ENCODE measurements around the gene KCNB1. TPM values are rescaled to one million over a fixed set of nuclear protein-coding genes. Genes with fewer than 3 reads are reported as not detected.

KCNB1 gene
- total and polyA plus RNA-seq, 2 donors (not counting 1 experiment from before 2014, with no cell fraction given) = 0.12 TPM; not detected in 1

DNA sequence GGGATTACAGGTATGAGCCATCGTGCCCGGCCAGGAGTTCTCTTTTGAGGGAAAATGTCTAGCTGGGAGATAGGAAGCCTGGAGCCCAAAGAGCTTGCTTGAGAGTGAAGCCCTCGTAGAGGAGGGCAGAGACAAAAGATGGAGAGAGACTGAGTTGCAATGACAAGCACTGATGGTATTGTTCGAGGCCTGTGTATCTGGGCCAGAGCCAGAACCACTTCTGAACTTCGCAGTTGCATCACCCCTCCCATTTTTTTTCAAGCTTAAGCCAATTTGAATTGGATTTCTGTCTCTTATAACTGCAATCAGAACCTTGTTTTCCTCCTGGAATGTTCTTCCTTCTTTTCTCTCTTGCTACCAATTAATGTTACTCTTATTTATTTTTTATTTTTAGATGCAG, 83.1 kb downstream of the KCNB1 start:
- H3K9ac ChIP-seq (ENCODE audit: low read length) = no peak overlapping the region
- peaks cover 2% of the 10 kb centered on the region for H3K9me3 Mint-ChIP-seq (ENCODE audit: insufficient read depth)
- no peak overlapping the region for H2AFZ ChIP-seq (ENCODE audit: insufficient read depth, low read depth, low read length, poor library complexity, severe bottlenecking)
- no peaks in the 10 kb centered on the region for H4K20me1 ChIP-seq (ENCODE audit: control insufficient read depth, insufficient read depth, low read length, poor library complexity, severe bottlenecking)
- H3K36me3 ChIP-seq (replicated peaks in 1 of 2; ENCODE audit: control extremely low read depth in 1 of 2, control insufficient read depth in 1 of 2, extremely low read depth in 1 of 2, insufficient read depth in 2 of 2, low read length in 1 of 2) = no peaks in the 10 kb centered on the region
- H3K9me3 ChIP-seq (ENCODE audit: control extremely low read depth in 1 of 3, control insufficient read depth in 2 of 3, insufficient read depth in 1 of 3, low read length in 2 of 3) = peaks cover 0 to 5% (median 0%) of the 10 kb centered on the region in 3 donors
- H3K27ac ChIP-seq (ENCODE audit: low read length in 2 of 2) = no peak overlapping the region
- POLR2A ChIA-PET = no interaction called here
- ATAC-seq (ENCODE audit: low read depth) (no peak), DNase-seq (no peak)
- CTCF ChIA-PET = no interaction called here
- TF ChIP-seq EZH2 (IDR thresholded peaks at IDR 0.05; ENCODE audit: borderline replicate concordance, insufficient read depth, low read depth, low read length, poor library complexity, severe bottlenecking) = no peak
- TF ChIP-seq, protein P1, sequence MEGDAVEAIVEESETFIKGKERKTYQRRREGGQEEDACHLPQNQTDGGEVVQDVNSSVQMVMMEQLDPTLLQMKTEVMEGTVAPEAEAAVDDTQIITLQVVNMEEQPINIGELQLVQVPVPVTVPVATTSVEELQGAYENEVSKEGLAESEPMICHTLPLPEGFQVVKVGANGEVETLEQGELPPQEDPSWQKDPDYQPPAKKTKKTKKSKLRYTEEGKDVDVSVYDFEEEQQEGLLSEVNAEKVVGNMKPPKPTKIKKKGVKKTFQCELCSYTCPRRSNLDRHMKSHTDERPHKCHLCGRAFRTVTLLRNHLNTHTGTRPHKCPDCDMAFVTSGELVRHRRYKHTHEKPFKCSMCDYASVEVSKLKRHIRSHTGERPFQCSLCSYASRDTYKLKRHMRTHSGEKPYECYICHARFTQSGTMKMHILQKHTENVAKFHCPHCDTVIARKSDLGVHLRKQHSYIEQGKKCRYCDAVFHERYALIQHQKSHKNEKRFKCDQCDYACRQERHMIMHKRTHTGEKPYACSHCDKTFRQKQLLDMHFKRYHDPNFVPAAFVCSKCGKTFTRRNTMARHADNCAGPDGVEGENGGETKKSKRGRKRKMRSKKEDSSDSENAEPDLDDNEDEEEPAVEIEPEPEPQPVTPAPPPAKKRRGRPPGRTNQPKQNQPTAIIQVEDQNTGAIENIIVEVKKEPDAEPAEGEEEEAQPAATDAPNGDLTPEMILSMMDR (IDR thresholded peaks at IDR 0.05) = no peak
- H3K27ac Mint-ChIP-seq = no peak overlapping the region
- WGBS (ENCODE audit: insufficient coverage) = 67% methylated on average over 3 of the region's 5 CpGs
- no peaks in the 10 kb centered on the region for H3K4me1 Mint-ChIP-seq
- no peak overlapping the region for H3K4me3 Mint-ChIP-seq
- H3K4me3 ChIP-seq (ENCODE audit: control extremely low read depth in 1 of 5, extremely low read depth in 1 of 5, insufficient read depth in 1 of 5, low read depth in 2 of 5, low read length in 4 of 5) = no peak overlapping the region
- H3K27me3 Mint-ChIP-seq = peaks cover 33% of the 10 kb centered on the region
- no peaks in the 10 kb centered on the region for H3K4me1 ChIP-seq (ENCODE audit: control insufficient read depth in 2 of 2, insufficient read depth in 2 of 2, low read length in 2 of 2)
- H3K79me2 ChIP-seq (ENCODE audit: control insufficient read depth, insufficient read depth, low read length) = no peaks in the 10 kb centered on the region
- H3K27me3 ChIP-seq (replicated peaks in 1 of 4; ENCODE audit: control extremely low read depth in 1 of 4, control insufficient read depth in 3 of 4, insufficient read depth in 4 of 4, low read length in 3 of 4) = no peaks in the 10 kb centered on the region
- intact Hi-C loops (cut with micrococcal nuclease) = no loop called here
- H3K4me2 ChIP-seq (replicated peaks; ENCODE audit: low read depth, low read length, poor library complexity, severe bottlenecking) = no peak overlapping the region

DNA sequence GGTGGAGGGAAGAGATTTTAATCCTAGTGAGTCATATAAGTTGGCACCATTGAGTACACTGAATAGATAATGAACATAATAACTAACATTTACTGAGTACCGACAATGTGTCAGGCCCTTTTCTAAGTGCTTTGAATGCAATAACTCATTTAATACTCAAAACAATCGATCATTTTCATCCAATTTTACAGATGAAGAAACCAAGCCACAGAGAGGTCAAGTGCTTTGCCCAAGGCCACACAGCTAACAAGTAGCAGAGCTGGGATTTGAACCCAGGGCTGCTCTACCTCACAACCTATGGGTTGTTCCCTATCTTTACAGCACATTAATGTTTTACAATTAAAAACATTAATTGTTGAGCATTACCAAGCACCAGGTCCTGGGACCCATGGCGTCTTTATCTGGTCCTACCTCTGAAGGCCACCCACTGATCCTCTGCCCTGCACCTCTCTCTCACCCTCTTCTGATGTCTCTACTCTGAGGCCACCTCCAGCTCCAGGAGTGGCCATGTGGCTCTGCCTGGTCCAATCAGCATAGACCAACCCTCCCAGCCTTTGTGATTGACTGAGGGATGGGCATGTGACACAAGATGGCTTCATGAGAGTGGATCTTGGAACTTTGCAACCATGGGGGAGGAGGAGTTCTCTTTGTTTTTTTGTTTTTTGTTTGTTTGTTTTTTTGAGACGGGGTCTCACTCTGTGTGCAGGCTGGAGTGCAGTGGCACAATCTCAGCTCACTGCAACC, 83.9 kb downstream of the KCNB1 start:
- ATAC-seq (ENCODE audit: low read depth) = no peak
- intact Hi-C loops (cut with micrococcal nuclease) = no loop called here
- no peaks in the 10 kb centered on the region for H4K20me1 ChIP-seq (ENCODE audit: control insufficient read depth, insufficient read depth, low read length, poor library complexity, severe bottlenecking)
- no peak overlapping the region for H3K4me3 ChIP-seq (ENCODE audit: control extremely low read depth in 1 of 5, extremely low read depth in 1 of 5, insufficient read depth in 1 of 5, low read depth in 2 of 5, low read length in 4 of 5)
- H3K79me2 ChIP-seq (ENCODE audit: control insufficient read depth, insufficient read depth, low read length) = no peaks in the 10 kb centered on the region
- WGBS (ENCODE audit: insufficient coverage) = 85% methylated on average over 3 of the region's 4 CpGs
- POLR2A ChIA-PET = no interaction called here
- H3K27ac Mint-ChIP-seq = no peak overlapping the region
- H3K4me1 ChIP-seq (ENCODE audit: control insufficient read depth in 2 of 2, insufficient read depth in 2 of 2, low read length in 2 of 2) = no peaks in the 10 kb centered on the region
- H3K9me3 ChIP-seq (ENCODE audit: control extremely low read depth in 1 of 3, control insufficient read depth in 2 of 3, insufficient read depth in 1 of 3, low read length in 2 of 3) = peaks cover 0 to 5% (median 0%) of the 10 kb centered on the region in 3 donors
- CTCF ChIA-PET = no interaction called here
- peaks cover 2% of the 10 kb centered on the region for H3K9me3 Mint-ChIP-seq (ENCODE audit: insufficient read depth)
- no peak overlapping the region for H3K4me2 ChIP-seq (replicated peaks; ENCODE audit: low read depth, low read length, poor library complexity, severe bottlenecking)
- no peak for DNase-seq
- H3K4me1 Mint-ChIP-seq = no peaks in the 10 kb centered on the region
- no peak overlapping the region for H2AFZ ChIP-seq (ENCODE audit: insufficient read depth, low read depth, low read length, poor library complexity, severe bottlenecking)
- H3K4me3 Mint-ChIP-seq = no peak overlapping the region
- H3K27ac ChIP-seq (ENCODE audit: low read length in 2 of 2) = no peak overlapping the region
- peaks cover 35% of the 10 kb centered on the region for H3K27me3 Mint-ChIP-seq
- H3K27me3 ChIP-seq (replicated peaks in 1 of 4; ENCODE audit: control extremely low read depth in 1 of 4, control insufficient read depth in 3 of 4, insufficient read depth in 4 of 4, low read length in 3 of 4) = no peaks in the 10 kb centered on the region
- TF ChIP-seq, protein P1 (IDR thresholded peaks at IDR 0.05) = no peak
- TF ChIP-seq EZH2 (IDR thresholded peaks at IDR 0.05; ENCODE audit: borderline replicate concordance, insufficient read depth, low read depth, low read length, poor library complexity, severe bottlenecking) = no peak
- H3K9ac ChIP-seq (ENCODE audit: low read length) = no peak overlapping the region
- no peaks in the 10 kb centered on the region for H3K36me3 ChIP-seq (replicated peaks in 1 of 2; ENCODE audit: control extremely low read depth in 1 of 2, control insufficient read depth in 1 of 2, extremely low read depth in 1 of 2, insufficient read depth in 2 of 2, low read length in 1 of 2)

Data from B cell (primary cell).